Renal pelvis (tissue), 4 donors: Measurements from ENCODE around the gene UTP4. TPM values are rescaled to one million over a fixed set of nuclear protein-coding genes. Genes with fewer than 3 reads are reported as not detected.
"Not testable (repeated sequence)": the region's sequence is repeated elsewhere in the genome, so short reads cannot be mapped to it uniquely, and the experiment has no call there.

Experiments used
- DNase-seq: peaks from one replicate; pipeline ENCODE4 v3.0.0-alpha.2; 2013
- polyA plus RNA-seq, 3 donors: library from polyadenylated mRNA; unstranded; fragments of 120-200 nt; gene quantifications; one replicate each; pipeline ENCODE4 v1.2.1, GENCODE V29; 2013; ENCODE audit not compliant: insufficient read length in 3 of 3

UTP4 gene
- polyA plus RNA-seq, 3 donors = 61.6 to 72.4 (median 61.7) TPM

DNA sequence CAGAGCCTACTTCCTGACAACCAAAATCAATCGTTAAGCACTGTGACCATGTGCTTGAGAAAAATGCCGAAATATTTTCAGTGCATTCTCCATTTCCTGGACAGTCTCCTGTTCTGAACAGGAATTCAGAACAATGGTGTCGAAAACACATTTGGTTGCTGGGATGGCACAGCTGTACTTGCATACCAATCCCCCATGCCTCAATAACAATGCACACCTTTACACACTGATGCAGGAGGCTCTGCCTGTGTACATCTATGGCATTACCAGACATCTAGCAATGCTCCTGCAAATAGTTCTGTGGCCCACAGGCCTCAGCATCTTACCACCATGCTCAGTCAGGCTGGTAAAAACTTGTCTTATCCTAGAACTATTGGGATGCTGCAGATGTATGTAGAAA, 6.2 kb upstream of the UTP4 start:
- no peak for DNase-seq

GRCh38 chr16:69126801-69127200, 5.6 kb upstream of the UTP4 start:
- not testable (repeated sequence) for DNase-seq

DNA sequence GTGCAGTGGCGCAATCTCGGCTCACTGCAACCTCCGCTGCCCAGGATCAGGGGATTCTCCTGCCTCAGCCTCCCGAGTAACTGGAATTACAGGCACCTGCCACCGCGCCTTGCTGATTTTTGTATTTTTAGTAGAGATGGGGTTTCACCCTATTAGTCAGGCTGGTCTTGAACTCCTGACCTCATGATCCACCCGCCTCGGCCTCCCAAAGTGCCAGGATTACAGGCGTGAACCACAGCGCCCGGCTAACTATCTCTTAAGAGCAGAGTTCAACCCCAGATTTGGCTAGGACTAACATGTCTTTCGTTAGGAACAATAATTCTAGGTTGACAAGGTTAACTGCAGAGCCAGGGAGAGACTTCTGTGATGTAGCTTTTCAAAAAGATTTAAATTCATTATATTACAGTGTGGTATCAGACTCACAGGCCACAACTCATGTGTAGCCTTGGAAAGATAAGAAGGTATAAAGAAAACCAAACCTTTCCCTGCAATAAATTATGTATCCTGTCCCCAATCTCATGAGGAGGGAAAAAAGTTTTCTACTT, 4.4 kb upstream of the UTP4 start:
- no peak for DNase-seq

- DNase-seq = no peak
Measured at GRCh38 chr16:69130461-69130860, 2.0 kb upstream of the UTP4 start.

- peak; percentile 50 for DNase-seq
Measured at GRCh38 chr16:69131167-69131838, 1.1 kb upstream of the UTP4 start.

- DNase-seq = peak; percentile 84
Measured at GRCh38 chr16:69131839-69132423, 518 bp upstream of the UTP4 start.

GRCh38 chr16:69133373-69133954, 1.0 kb downstream of the UTP4 start:
- DNase-seq = no peak

GRCh38 chr16:69138608-69139007, 6.2 kb downstream of the UTP4 start:
- DNase-seq = no peak

DNA sequence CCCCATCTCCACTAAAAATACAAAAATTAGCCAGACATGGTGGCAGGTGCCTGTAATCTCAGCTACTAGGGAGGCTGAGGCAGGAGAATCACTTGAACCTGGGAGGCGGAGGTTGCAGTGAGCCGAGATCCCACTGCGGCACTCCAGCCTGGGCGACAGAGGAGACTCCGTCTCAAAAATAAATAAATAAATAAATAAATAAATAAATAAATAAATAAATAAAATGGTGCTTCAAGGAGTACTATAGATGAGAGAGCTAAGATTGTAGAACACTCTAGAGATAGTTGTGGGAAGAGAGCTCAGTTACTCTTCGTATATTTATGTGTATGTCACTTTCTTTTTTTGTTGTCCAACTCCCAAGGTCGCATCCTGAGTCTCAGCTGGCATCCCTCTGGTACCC, 7.0 kb downstream of the UTP4 start:
- not testable (repeated sequence) for DNase-seq

- DNase-seq = no peak
Measured at GRCh38 chr16:69141014-69141413, 8.6 kb downstream of the UTP4 start.

DNA sequence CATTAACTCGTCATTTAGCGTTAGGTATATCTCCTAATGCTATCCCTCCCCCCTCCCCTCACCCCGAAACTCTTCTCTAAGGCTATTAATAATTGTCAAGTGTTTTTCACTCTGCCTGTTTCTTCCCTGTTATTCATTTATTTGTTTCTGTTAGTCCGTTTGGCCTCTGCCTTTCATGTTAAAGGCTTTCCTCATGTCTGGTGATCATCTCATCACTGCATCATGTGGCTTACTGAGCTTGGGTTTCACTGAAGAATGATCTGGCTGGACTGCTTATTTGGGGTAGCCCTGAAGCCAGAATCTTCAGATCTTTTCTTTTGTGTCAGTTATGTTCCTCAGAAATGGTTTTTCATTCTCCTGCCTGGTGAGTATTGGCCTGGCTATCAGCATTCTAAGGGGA, 9.5 kb downstream of the UTP4 start:
- DNase-seq = no peak

DNA sequence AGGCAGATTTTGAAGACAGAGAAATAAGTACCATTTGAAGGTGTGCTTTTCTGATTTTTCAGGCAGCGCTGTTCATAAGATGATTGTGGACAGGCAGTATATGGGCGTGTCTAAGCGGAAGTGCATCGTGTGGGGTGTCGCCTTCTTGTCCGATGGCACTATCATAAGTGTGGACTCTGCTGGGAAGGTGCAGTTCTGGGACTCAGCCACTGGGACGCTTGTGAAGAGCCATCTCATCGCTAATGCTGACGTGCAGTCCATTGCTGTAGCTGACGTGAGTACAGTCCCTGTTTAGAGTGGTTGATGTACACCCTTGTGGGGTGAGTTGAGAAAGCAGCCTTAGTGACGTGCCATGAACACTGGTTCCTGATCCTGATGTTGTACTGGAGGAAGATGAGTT, 10.7 kb downstream of the UTP4 start:
- no peak for DNase-seq

DNA sequence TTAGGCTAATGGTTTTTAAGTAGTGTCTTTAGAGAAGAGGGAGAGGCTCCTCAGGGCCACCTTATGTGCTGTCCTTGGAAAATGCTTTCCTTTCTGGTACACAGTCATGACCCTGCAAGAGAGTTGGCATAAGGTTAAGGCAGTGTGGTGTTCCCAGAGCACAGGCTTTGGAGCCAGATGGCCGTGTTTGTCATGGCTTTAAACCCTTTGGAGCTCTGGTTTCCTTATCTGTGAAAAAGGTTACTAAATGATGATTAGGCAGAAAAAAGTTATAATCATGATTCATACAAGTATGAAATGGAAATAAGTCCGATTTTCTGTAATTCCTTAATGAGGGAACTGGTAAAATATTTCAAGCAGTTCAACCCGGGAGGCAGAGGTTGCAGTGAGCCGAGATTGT, 13.2 kb downstream of the UTP4 start:
- no peak for DNase-seq

DNA sequence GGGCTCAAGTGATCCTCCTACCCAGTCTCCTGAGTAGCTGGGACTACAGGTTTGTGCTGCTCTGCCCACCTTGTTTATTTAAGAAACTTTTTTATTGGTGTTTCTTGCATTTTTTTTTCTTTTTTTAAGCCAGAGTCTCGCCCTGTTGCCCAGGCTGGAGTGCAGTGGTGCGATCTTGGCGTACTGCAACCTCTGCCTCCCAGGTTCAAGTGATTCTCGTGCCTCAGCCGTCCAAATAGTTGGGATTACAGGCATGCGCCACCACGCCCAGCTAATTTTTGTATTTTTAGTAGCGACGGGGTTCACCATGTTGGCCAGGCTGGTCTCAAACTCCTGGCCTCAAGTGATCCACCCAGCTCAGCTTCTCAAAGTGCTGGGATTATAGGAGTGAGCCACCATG, 17.2 kb downstream of the UTP4 start:
- not testable (repeated sequence) for DNase-seq

GRCh38 chr16:69150146-69150865, 17.9 kb downstream of the UTP4 start:
- peak; percentile 83 for DNase-seq

- DNase-seq = no peak
Measured at GRCh38 chr16:69157196-69157595, 24.7 kb downstream of the UTP4 start.

DNA sequence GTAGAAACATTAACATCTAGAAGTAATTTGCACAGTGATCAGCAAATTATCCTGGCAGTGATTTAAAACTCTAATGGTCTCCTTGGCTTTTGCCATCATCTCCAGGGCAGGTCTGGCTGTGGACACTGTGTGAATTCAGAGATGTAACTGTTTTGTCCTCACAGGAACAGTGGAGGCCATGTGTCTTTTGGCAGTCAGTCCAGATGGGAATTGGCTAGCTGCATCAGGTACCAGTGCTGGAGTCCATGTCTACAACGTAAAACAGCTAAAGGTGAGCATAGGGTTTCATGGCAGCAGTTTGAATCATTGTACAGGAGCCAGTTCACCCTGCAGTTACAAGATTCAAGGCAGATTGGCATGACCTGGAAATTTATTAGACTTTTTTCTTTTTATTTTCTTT, 27.7 kb downstream of the UTP4 start:
- no peak for DNase-seq

DNA sequence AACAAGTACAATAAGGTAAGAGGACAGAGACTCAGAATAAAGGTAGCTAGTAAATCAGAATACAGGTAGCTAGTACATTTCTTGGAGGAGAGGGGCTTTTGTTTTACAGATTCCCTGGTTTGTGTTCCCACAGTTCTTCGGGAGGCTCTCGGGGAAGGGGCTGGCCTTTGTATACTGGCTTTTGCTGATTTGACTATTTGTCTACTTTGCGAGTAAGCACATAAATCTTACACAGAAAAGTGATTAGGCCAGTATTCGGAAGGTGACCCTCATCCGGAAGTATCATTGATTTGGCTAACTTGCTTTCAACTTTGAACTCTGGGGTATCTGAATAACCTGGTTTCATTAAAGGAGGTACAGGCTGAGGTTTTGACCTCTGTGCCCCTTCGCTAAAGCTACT, 33.1 kb downstream of the UTP4 start:
- no peak for DNase-seq

DNA sequence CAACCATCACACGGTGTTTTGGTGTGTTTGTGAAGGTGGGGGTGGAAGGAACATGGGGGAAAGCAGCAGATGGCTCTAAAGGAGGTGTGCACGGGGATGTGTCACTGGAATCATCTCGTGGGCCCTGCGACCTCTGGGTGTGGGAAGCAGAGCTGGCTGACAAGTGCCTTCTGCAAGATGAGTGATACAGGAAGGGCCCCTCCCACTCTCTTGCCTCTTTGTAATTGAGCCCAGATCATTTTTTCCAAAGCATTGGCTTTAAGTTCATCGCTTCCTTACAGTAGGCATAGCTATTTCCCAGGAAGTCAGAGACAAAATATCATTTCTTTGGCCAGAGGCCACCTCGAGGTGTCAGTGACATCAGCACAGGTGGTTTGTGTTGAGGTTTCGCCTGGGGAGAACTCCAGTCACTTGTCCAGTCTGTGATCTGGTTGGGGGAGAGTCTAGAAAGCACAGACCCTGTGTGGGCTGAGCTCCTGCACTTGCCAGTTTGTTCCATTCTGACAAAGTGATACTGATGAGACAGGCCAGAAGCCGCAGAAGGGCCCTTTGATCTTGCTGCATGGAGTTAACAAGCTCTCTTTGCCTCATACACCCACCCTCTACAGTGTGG, 33.9 kb downstream of the UTP4 start:
- DNase-seq = no peak

GRCh38 chr16:69166946-69167930, 34.8 kb downstream of the UTP4 start:
- no peak for DNase-seq

DNA sequence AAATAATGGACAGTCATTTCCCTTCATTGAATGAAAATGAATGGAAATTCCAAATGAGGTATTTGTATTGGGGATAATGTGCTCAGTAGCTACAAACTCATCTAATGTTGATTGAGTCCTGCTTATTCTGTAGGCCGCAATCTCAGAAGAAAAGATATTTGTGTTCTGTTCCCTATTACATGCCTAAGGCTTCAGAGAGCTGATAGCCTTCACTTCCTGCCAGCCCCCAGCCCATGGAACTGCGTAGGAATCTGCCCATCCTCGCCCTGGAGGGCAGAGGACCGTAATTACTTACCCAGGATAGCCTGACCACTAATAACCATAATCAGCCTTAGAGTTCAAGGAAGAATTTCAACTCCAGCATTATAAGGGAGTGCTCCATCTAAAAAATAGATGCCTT, 36.6 kb downstream of the UTP4 start:
- DNase-seq = no peak
